AG08396 (cell line): ENCODE results near the gene IRX4.
"Not testable (repeated sequence)": the region's sequence is repeated elsewhere in the genome, so short reads cannot be mapped to it uniquely, and the experiment has no call there.

Source experiments
- DNase-seq: peaks from one replicate; pipeline ENCODE4 v3.0.0; 2012; ENCODE audit warnings: low spot score, mixed read lengths

IRX4 gene

DNA sequence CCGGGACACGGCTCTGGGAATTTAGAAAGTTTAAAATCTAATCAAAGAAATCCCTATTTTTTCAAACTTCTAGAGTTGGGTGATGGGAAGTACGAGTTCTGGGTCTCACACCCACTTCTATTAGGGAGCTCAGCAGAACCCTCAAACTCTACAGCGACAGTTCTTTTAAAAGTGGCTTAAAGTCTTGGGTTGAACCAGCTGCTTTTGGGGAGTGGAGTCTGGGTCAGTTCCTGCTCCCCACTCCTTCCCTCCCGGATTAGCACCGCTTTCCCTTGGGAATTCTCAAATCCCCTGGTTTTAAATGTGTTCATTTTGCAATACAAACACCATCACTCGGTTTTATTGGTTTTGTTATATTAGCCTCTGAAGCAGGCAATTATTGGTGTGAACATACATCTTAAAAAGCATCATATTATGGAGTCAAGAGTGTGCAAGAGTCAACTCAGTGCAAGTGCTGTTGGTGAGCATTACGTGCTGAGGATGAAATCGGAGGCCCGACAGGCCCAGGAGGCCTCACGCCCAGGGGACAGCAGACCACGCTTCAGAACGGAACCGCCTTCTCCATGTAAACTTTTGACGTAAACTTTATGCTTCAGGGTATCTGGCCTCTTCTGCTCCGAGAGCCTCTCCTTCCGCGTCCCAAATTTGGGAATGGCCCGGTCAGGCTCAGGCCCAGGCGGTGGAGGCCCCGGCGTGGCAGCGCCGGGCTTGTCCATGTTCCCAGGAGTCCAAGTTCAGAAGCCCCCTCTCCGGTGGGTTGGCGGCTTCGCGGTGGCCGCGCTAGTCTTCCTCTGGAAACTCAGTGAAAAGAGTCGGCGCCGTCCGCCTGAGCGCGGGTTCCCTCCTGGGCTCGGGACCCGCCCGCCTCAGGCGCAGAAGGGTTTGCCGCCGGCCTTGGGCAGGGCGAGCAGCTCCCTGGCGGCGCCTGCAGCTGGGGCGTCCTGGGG, 5.3 kb downstream of the IRX4 start:
- DNase-seq, result no peak

DNA sequence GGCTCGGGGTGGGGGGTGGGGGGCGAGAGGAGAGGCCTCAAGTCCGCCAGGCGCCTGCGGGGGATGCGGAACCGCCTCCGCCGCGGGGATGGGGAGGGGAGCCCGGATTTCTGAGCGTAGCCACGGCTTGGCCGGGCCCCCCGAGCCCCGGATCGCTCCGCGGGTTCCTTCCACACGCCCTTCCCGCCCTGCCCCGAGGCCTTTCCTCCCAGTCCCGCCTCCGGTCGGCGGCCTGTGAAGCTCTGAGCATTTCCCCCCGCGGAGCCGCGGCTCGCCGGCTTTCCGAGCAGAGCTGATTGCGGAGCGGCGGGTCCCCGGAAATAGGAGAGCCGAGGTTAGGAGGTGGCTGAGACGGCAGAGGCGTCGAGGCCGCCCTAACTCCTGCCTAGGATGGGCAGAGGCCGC, 6.1 kb downstream of the IRX4 start:
- no peak for DNase-seq

- no peak for DNase-seq
Measured at GRCh38 chr5:1875843-1876659, 6.7 kb downstream of the IRX4 start.

GRCh38 chr5:1875281-1875842, 7.4 kb downstream of the IRX4 start:
- DNase-seq, result no peak

DNA sequence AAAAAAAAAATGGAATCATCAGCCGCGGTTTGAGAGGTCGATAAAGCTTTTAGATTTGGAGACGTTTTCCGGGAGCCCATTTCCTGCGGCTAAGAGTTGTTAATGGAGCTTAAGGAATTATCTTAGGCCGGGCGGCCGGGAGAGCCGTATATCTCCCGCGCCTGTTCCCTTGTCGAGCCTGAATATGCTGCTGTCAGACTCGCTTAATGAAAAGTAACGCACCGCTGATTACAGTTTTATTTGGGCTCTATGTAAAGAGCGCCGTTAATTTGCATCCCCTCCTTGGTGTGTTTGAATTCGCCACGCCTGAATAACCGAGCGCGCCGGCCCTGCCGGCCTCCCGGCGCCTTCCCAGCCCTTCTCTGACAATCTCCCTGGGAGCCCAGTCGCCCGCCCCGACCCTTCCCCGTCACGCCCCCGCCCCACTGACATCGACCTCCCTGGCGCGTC, 7.9 kb downstream of the IRX4 start:
- DNase-seq, result no peak

DNA sequence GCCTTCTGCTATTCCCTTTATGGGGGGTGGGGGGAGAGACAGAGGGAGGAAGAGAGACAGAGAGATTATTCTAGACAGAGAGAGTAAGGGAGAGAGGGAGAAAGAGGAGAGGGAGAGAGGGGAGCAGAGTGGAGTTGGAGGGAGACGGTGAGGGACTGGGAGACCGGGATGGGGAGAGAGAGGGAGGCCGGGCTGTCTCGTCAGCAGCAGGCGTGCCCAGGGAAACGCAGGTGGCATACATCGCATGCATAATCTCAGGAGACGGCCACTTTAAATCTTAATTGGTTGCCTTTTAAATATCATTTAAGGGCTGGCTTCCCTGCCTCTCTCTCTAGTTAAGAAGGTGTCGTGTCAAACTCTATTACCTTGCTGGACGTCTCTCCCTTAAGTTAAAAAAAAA, 8.4 kb downstream of the IRX4 start:
- no peak for DNase-seq

- DNase-seq, result no peak
Measured at GRCh38 chr5:1873243-1873959, 9.3 kb downstream of the IRX4 start.

GRCh38 chr5:1871441-1871840, 11.3 kb downstream of the IRX4 start:
- DNase-seq, result no peak

DNA sequence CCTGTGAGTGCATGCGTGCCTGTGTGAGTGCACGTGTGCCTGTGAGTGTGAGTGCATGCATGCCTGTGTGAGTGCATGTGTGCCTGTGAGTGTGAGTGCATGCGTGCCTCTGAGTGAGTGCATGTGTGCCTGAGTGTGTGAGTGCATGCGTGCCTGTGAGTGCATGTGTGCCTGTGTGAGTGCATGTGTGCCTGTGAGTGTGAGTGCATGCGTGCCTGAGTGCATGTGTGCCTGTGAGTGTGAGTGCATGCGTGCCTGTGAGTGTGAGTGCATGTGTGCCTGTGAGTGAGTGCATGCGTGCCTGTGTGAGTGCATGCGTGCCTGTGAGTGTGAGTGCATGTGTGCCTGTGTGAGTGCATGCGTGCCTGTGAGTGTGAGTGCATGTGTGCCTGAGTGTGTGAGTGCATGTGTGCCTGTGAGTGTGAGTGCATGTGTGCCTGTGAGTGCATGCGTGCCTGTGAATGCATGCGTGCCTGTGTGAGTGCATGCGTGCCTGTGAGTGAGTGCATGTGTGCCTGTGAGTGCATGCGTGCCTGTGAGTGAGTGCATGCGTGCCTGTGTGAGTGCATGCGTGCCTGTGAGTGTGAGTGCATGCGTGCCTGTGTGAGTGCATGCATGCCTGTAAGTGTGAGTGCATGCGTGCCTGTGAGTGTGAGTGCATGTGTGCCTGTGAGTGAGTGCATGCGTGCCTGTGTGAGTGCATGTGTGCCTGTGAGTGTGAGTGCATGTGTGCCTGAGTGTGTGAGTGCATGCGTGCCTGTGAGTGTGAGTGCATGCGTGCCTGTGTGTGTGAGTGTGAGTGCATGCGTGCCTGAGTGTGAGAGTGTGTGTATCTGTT, 12.1 kb downstream of the IRX4 start:
- not testable (repeated sequence) for DNase-seq

DNA sequence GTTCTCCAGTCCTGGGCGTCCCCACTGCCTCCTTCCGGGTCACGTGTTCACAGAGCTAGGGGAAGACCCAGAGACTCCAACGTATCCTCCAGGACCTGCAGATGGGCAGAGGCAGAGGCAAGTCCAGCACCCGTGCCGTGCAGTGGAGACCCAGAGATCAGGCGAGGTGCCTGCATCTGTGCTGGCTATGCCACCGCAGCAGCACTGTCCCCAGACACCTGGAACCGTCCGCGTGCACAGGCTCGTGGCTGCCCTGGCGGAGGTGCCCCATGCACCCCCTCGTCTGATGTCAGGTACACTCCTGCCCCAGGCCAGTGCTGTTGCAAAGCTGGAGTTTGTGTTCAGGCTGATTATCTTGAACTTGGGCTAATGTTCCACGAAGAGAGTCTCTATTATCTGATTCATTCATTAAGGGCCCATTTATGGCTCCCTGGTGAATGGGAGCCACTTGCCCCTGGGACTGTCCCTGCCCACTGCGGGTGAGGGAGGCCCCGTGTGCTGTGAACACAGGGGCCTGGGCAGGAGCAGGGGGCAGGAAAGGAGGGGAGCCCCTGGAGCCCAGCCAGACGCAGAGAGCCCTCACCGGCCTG, 13.7 kb downstream of the IRX4 start:
- DNase-seq, result no peak

DNA sequence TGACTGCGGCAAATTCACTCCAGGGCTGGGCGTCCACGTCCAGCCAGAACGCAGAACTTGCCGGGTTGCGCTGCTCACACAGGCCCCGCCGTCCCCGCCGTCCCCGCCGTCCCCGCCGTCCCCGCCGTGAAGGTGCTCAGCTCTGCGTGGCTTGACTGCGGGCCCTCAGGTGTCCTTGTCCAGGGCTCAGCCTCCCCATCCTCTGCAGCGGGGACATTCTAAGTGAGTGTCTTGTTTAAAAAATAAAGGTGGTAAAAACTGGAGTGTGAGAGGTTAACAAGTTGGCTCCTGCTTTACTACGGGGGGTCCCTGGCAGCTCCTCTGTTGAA, 14.9 kb downstream of the IRX4 start:
- no peak for DNase-seq

DNA sequence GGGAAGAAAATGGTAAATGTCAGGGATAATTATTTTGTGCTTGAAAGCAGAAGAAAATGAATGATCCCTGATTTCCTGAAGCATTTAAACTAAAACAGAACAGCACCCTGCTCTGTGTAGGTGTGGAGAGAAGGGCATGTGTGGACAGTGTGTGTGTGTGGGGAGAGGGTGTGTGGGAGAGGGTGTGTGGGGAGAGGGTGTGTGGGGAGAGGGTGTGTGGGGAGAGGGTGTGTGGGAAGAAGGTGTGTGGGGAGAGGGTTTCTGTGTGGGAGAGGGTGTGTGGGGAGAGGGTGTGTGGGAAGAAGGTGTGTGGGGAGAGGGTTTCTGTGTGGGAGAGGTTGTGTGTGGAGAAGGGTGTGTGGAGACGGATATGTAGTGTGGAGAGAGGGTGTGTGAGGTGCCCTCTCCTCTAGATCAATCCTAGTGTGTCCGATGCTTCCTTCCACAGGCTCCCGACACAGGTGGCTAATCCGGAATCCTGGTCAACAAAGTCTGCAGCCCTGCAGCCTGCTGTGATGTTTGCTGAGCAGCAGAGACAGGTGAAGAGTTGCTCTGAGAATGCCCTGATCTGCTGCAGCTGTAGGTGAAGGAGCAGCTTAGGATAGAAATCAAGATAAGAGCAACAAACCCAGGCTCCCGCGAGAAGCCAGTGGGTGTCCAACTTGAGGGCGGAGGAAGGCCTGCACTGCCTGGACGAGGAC, 15.5 kb downstream of the IRX4 start:
- no peak for DNase-seq

- DNase-seq, result no peak
Measured at GRCh38 chr5:1865948-1866347, 16.8 kb downstream of the IRX4 start.

GRCh38 chr5:1865486-1865885, 17.2 kb downstream of the IRX4 start:
- DNase-seq, result no peak

DNA sequence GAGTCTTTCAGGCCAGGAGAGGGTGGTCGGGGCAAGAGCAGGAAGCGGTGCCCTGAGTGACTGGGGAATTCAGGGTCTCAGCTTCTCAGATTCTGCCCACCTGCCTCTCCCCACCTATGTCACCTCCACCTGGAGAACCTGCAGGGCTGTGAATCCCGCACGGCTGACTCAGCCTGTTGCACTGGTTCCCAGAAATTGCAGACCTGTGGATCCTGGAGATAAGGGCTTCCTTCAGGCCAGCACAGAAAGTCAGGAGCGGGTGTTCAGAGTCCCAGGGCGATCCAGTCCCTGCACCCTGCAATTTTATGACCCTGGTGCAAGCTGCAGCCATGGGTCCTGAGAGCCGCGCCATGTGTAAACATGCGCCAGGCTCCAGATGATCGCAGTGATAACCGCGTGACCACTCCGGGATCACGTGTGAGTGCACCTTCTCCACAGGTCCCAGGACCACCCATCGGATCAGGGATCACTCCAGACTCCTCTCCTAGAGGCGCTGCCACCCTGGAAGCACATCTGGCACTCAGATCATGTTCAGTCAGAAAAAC, 17.8 kb downstream of the IRX4 start:
- no peak for DNase-seq

GRCh38 chr5:1860949-1861348, 21.8 kb downstream of the IRX4 start:
- no peak for DNase-seq

- DNase-seq, result no peak
Measured at GRCh38 chr5:1860021-1860610, 22.6 kb downstream of the IRX4 start.

- DNase-seq, result no peak
Measured at GRCh38 chr5:1859099-1859498, 23.6 kb downstream of the IRX4 start.

- DNase-seq, result no peak
Measured at GRCh38 chr5:1858436-1858835, 24.3 kb downstream of the IRX4 start.

DNA sequence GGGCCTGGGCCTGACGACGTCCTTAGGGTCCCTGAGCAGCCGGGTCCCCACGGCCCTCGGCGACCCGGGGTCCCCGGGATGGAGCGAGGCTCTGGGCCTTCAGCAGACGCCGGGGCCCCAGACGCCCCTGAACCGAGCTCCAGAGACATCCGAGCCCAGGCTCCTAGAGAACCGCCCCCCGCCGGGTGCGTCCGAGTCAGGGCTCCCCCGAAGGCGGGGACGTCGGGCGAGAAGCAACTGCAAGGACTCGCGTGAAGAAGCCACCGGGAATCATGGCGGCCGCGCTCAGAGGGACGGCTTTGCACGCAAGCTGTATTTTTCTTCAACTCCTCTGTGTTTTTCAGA, 25.5 kb downstream of the IRX4 start:
- no peak for DNase-seq
